OCI-LY3 (cell line): ENCODE measurements around the gene LPP.

Source experiments
- H2AFZ ChIP-seq: fragments of 200-600, 300-600 bp; shearing (Covaris generic); 2 replicates; pipeline ENCODE4 v1.6.0; 2014; ENCODE audit warnings: antibody characterized with exemption, low read depth, low read length
- H3K27ac ChIP-seq: fragments of 200-600, 300-600 bp; sonication (generic); 2 replicates; pipeline ENCODE4 v1.5.1; 2014; ENCODE audit warnings: mild to moderate bottlenecking, low read length, moderate library complexity, mixed read lengths
- H3K27me3 ChIP-seq: fragments of 200-600, 300-600 bp; sonication (generic); 2 replicates; pipeline ENCODE4 v1.6.1; 2014; ENCODE audit warnings: low read depth, low read length, mixed read lengths
- H3K36me3 ChIP-seq: fragments of 200-600, 300-600 bp; sonication (generic); replicated peaks from 2 replicates; pipeline ENCODE3; 2014; ENCODE audit warnings: low read depth, low read length, mixed read lengths
- H3K4me1 ChIP-seq: fragments of 300-600, 200-600 bp; sonication (generic); 2 replicates; pipeline ENCODE4 v1.6.1; 2014; ENCODE audit warnings: low read length, mixed read lengths
- H3K4me2 ChIP-seq: fragments of 200-600, 300-600 bp; sonication (generic); 2 replicates; pipeline ENCODE4 v1.6.1; 2014; ENCODE audit warnings: low read length, mixed read lengths
- H3K4me3 ChIP-seq: fragments of 300-600, 200-600 bp; sonication (generic); 2 replicates; pipeline ENCODE4 v1.5.1; 2014; ENCODE audit warnings: antibody characterized with exemption, mild to moderate bottlenecking, low read length, moderate library complexity
- H3K79me2 ChIP-seq: fragments of 300-600, 200-600 bp; shearing (Covaris generic); 2 replicates; pipeline ENCODE4 v1.6.1; 2014; ENCODE audit warnings: mild to moderate bottlenecking, low read length, mixed read lengths
- H3K9ac ChIP-seq: fragments of 300-600, 200-600 bp; shearing (Covaris generic); 2 replicates; pipeline ENCODE4 v1.6.0; 2014; ENCODE audit warnings: mild to moderate bottlenecking, low read length, moderate library complexity
- H3K9me3 ChIP-seq: fragments of 200-600, 300-600 bp; shearing (Covaris generic); 2 replicates; pipeline ENCODE4 v1.6.1; 2014; ENCODE audit warnings: low read length, mixed read lengths; ENCODE audit not compliant: insufficient read depth
- H4K20me1 ChIP-seq: fragments of 200-600, 300-600 bp; sonication (generic); 2 replicates; pipeline ENCODE4 v1.6.1; 2016; ENCODE audit warnings: low read length, mixed read lengths; ENCODE audit not compliant: insufficient read depth
- CTCF ChIP-seq: fragments of 200-600, 300-600 bp; sonication (generic); IDR thresholded peaks from 2 replicates; pipeline ENCODE4 v1.5.1; 2014; ENCODE audit warnings: antibody characterized with exemption, low read length, low read depth
- EZH2phosphoT487 ChIP-seq: fragments of 200-600 bp; shearing (Covaris generic); IDR thresholded peaks from 2 replicates; pipeline ENCODE4 v1.6.1; 2018; ENCODE audit warnings: antibody characterized with exemption, mixed run types, low read depth

LPP gene

DNA sequence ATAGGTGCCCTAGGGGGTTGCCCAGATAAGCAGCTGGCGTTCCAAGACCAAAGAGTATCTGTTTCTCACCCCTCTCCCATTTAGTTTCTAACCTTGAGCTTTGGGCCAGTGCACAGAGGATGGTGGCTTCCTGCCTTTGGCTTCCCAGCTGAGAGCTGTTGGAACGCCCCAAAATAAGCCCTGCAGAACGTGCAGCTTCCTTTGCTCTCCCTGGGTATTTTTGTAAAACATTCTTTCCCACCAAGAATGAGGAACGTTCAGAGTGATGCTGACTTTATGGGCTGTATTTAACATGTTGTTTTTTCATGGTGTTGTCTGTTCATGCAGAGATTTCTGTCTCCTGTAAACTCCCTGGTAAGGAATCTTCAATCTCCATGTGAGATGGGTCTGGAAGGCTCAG, 63.8 kb downstream of the LPP start:
- Histone ChIP-seq H3K4me1 (peaks cover 25% of the 10 kb centered on the region), H3K27ac (no peak overlapping the region), H2AFZ (no peak overlapping the region), H3K9me3 (no peaks in the 10 kb centered on the region), H3K36me3 (no peaks in the 10 kb centered on the region), H3K79me2 (no peaks in the 10 kb centered on the region), H4K20me1 (no peaks in the 10 kb centered on the region), H3K9ac (no peak overlapping the region), H3K27me3 (0 out of 2 replicates have a peak, but pooled peaks cover 5% of the 10 kb centered on the region), H3K4me3 (no peak overlapping the region), H3K4me2 (no peak overlapping the region)
- TF ChIP-seq EZH2phosphoT487 = no peak
- no peak for TF ChIP-seq CTCF

- H2AFZ ChIP-seq = no peak overlapping the region
- H3K9ac ChIP-seq = no peak overlapping the region
- H3K27me3 ChIP-seq = 0 out of 2 replicates have a peak, but pooled peaks cover 5% of the 10 kb centered on the region
- no peak overlapping the region for H3K4me3 ChIP-seq
- H3K36me3 ChIP-seq = no peaks in the 10 kb centered on the region
- no peak overlapping the region for H3K4me2 ChIP-seq
- H3K9me3 ChIP-seq = no peaks in the 10 kb centered on the region
- H3K27ac ChIP-seq = no peak overlapping the region
- TF ChIP-seq EZH2phosphoT487 (no peak), CTCF (no peak)
- peaks cover 18% of the 10 kb centered on the region for H3K4me1 ChIP-seq
- H3K79me2 ChIP-seq = no peaks in the 10 kb centered on the region
- H4K20me1 ChIP-seq = no peaks in the 10 kb centered on the region
Measured at GRCh38 chr3:188218603-188219002, 64.6 kb downstream of the LPP start.

DNA sequence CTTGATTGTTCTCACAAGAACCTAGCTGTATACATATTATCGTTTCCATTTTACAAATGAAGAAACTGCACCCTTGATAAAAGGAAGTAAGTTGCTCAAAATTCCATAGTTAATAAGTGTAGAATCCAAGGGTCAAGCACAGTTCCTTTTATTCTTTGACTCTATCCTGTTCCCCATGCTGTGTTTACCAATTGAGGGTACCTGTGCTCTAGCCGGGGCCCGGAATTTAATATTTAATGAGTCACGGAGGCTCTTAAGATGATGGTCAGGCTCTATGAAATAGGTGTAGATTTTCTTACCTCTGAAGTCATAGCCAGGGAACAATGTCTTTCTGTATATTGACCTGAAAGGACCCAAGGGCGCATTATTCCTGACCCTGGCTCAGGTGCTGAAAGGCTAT, 65.2 kb downstream of the LPP start:
- peaks cover 15% of the 10 kb centered on the region for H3K4me1 ChIP-seq
- no peak overlapping the region for H3K4me2 ChIP-seq
- no peak overlapping the region for H2AFZ ChIP-seq
- TF ChIP-seq EZH2phosphoT487 (no peak), CTCF (no peak)
- H4K20me1 ChIP-seq = no peaks in the 10 kb centered on the region
- no peaks in the 10 kb centered on the region for H3K36me3 ChIP-seq
- no peak overlapping the region for H3K4me3 ChIP-seq
- no peak overlapping the region for H3K9ac ChIP-seq
- H3K27me3 ChIP-seq = 0 out of 2 replicates have a peak, but pooled peaks cover 5% of the 10 kb centered on the region
- H3K9me3 ChIP-seq = no peaks in the 10 kb centered on the region
- no peak overlapping the region for H3K27ac ChIP-seq
- H3K79me2 ChIP-seq = no peaks in the 10 kb centered on the region

DNA sequence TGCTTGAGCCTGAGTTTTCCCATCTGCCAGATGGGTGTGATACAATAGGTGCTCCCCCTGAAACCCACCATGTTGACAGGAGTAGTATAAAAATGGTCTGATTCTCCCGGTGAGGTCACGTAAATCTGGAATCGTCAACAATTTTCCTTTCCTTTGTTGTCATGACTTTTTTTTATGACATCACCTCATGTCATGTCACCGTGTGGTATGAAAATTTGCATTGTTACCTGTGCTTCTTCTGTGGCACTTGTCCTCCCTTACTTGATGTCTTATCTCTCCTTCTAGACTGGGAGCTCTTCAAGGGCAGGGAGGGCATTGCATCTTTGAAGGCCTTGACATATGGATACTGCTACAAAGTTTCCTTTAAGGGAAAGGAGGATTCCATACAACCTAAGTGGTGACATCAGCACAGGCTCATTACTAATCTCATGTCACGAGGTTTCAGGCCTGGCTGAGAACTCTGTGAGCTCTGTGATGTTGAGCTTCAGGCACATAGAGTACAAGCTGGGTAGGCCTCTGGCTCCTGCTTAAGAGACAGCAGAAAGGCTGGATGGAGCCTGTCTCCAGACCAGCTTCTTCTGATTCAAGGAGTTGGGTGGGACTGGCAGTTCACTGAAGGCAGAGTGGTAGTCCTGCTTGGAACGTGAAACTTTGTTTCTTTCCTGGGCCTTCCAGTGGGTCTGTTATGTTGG, 66.3 kb downstream of the LPP start:
- H3K27ac ChIP-seq = no peak overlapping the region
- H3K4me1 ChIP-seq = peaks cover 9% of the 10 kb centered on the region
- no peak for TF ChIP-seq CTCF
- no peak for TF ChIP-seq EZH2phosphoT487
- H3K27me3 ChIP-seq = 0 out of 2 replicates have a peak, but pooled peaks cover 4% of the 10 kb centered on the region
- H3K4me2 ChIP-seq = no peak overlapping the region
- no peaks in the 10 kb centered on the region for H3K79me2 ChIP-seq
- no peak overlapping the region for H2AFZ ChIP-seq
- H3K36me3 ChIP-seq = no peaks in the 10 kb centered on the region
- no peaks in the 10 kb centered on the region for H4K20me1 ChIP-seq
- no peak overlapping the region for H3K9ac ChIP-seq
- no peak overlapping the region for H3K4me3 ChIP-seq
- no peaks in the 10 kb centered on the region for H3K9me3 ChIP-seq
